H1 (cell line): ENCODE data around the gene POLR3G. TPM values are rescaled to one million over a fixed set of nuclear protein-coding genes. Genes with fewer than 3 reads are reported as not detected.

Experiments used
- CREB1 ChIP-seq: IDR thresholded peaks from 2 replicates; pipeline ENCODE4 v1.6.1; 2012; ENCODE audit warnings: inconsistent platforms
- GTF2F1 ChIP-seq: IDR thresholded peaks from 2 replicates; pipeline ENCODE4 v1.6.1; 2012; ENCODE audit warnings: low read depth, low read length, improper control_type of control experiment, borderline replicate concordance
- HDAC6 ChIP-seq: IDR thresholded peaks from one replicate; pipeline ENCODE4 v1.7.1; 2012; ENCODE audit warnings: low read depth, mild to moderate bottlenecking, inconsistent platforms, low read length, moderate library complexity
- MAFK ChIP-seq: IDR thresholded peaks from 2 replicates; pipeline ENCODE4 v1.6.1; 2012; ENCODE audit warnings: low read depth, mild to moderate bottlenecking, improper control_type of control experiment, low read length
- NANOG ChIP-seq: IDR thresholded peaks from 2 replicates; pipeline ENCODE4 v1.6.1; 2011; ENCODE audit warnings: low read length, low read depth, mild to moderate bottlenecking, inconsistent platforms; ENCODE audit not compliant: insufficient read depth, poor library complexity, severe bottlenecking
- POU5F1 ChIP-seq: IDR thresholded peaks from 2 replicates; pipeline ENCODE4 v1.6.1; 2011; ENCODE audit warnings: low read depth, mild to moderate bottlenecking, low read length, moderate library complexity
- SP4 ChIP-seq: IDR thresholded peaks from 2 replicates; pipeline ENCODE4 v1.6.1; 2012; ENCODE audit warnings: low read length, inconsistent platforms
- TBP ChIP-seq: IDR thresholded peaks from 2 replicates; pipeline ENCODE4 v1.6.1; 2011; ENCODE audit warnings: low read depth, low read length, improper control_type of control experiment
- polyA plus RNA-seq, 7 experiments: library from polyadenylated mRNA; depleted of rRNA in 3 of 7; stranded (reverse) in 5 of 7; unstranded in 2 of 7; fragments of >200 nt in 5 of 7; fragments of 200-250 nt in 2 of 7; gene quantifications; 1 replicate in 5 of 7; 2 replicates in 1 of 7; 4 replicates in 1 of 7; pipeline versions ENCODE4 v1.2.1 to v1.2.3, GENCODE V29; 2011 to 2013; ENCODE audit warnings: missing spikeins in 2 of 7, mixed read lengths in 2 of 7
- total RNA-seq: library from RNA; stranded (reverse); fragmentation: NEBNext Ultra II Directional; extraction: Animal tissue kit (Norgen Biotek cat#: 25700); gene quantifications from 2 replicates; pipeline ENCODE4 v1.2.1, GENCODE V29; 2021
- TF ChIP-seq, protein P1 (sequence below): fragments of 300-600 bp; sonication (generic); IDR thresholded peaks from 2 replicates; pipeline ENCODE4 v1.7.1; 2012; ENCODE audit warnings: low read length, moderate library complexity, mild to moderate bottlenecking, inconsistent platforms; ENCODE audit not compliant: insufficient replicate concordance
- TF ChIP-seq, protein P2 (sequence below): IDR thresholded peaks from 2 replicates; pipeline ENCODE4 v1.6.1; 2011; ENCODE audit warnings: low read depth, mild to moderate bottlenecking, low read length; ENCODE audit not compliant: insufficient read depth
- TF ChIP-seq, protein P3 (sequence below): IDR thresholded peaks from 2 replicates; pipeline ENCODE4 v1.6.1; 2011; ENCODE audit warnings: low read length, improper control_type of control experiment

POLR3G gene
- total and polyA plus RNA-seq, 2 of the 8 experiments (the other 6 are each of a cell fraction or from before 2014, with no cell fraction given): 119 to 179 TPM

DNA sequence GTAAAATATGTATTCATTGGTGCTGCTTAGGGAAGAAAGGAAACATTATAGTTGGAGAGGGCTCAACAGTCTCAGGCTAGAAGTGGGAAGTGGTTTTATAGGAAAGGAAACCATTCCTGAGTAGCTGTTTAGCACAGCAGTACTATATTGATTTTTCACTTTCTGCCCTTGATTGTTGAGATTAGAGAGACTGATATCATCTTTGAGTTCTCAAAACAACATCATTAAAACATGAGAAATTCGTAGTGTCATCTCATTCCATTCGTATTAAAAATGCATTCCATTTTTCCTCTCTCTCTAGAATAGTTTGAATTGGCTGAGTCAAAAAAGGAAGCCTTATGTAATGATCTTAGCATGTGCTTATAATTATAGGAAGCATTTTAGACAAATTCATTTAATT lies 14.1 kb downstream of the POLR3G start (continued):
- TF ChIP-seq, protein P1, sequence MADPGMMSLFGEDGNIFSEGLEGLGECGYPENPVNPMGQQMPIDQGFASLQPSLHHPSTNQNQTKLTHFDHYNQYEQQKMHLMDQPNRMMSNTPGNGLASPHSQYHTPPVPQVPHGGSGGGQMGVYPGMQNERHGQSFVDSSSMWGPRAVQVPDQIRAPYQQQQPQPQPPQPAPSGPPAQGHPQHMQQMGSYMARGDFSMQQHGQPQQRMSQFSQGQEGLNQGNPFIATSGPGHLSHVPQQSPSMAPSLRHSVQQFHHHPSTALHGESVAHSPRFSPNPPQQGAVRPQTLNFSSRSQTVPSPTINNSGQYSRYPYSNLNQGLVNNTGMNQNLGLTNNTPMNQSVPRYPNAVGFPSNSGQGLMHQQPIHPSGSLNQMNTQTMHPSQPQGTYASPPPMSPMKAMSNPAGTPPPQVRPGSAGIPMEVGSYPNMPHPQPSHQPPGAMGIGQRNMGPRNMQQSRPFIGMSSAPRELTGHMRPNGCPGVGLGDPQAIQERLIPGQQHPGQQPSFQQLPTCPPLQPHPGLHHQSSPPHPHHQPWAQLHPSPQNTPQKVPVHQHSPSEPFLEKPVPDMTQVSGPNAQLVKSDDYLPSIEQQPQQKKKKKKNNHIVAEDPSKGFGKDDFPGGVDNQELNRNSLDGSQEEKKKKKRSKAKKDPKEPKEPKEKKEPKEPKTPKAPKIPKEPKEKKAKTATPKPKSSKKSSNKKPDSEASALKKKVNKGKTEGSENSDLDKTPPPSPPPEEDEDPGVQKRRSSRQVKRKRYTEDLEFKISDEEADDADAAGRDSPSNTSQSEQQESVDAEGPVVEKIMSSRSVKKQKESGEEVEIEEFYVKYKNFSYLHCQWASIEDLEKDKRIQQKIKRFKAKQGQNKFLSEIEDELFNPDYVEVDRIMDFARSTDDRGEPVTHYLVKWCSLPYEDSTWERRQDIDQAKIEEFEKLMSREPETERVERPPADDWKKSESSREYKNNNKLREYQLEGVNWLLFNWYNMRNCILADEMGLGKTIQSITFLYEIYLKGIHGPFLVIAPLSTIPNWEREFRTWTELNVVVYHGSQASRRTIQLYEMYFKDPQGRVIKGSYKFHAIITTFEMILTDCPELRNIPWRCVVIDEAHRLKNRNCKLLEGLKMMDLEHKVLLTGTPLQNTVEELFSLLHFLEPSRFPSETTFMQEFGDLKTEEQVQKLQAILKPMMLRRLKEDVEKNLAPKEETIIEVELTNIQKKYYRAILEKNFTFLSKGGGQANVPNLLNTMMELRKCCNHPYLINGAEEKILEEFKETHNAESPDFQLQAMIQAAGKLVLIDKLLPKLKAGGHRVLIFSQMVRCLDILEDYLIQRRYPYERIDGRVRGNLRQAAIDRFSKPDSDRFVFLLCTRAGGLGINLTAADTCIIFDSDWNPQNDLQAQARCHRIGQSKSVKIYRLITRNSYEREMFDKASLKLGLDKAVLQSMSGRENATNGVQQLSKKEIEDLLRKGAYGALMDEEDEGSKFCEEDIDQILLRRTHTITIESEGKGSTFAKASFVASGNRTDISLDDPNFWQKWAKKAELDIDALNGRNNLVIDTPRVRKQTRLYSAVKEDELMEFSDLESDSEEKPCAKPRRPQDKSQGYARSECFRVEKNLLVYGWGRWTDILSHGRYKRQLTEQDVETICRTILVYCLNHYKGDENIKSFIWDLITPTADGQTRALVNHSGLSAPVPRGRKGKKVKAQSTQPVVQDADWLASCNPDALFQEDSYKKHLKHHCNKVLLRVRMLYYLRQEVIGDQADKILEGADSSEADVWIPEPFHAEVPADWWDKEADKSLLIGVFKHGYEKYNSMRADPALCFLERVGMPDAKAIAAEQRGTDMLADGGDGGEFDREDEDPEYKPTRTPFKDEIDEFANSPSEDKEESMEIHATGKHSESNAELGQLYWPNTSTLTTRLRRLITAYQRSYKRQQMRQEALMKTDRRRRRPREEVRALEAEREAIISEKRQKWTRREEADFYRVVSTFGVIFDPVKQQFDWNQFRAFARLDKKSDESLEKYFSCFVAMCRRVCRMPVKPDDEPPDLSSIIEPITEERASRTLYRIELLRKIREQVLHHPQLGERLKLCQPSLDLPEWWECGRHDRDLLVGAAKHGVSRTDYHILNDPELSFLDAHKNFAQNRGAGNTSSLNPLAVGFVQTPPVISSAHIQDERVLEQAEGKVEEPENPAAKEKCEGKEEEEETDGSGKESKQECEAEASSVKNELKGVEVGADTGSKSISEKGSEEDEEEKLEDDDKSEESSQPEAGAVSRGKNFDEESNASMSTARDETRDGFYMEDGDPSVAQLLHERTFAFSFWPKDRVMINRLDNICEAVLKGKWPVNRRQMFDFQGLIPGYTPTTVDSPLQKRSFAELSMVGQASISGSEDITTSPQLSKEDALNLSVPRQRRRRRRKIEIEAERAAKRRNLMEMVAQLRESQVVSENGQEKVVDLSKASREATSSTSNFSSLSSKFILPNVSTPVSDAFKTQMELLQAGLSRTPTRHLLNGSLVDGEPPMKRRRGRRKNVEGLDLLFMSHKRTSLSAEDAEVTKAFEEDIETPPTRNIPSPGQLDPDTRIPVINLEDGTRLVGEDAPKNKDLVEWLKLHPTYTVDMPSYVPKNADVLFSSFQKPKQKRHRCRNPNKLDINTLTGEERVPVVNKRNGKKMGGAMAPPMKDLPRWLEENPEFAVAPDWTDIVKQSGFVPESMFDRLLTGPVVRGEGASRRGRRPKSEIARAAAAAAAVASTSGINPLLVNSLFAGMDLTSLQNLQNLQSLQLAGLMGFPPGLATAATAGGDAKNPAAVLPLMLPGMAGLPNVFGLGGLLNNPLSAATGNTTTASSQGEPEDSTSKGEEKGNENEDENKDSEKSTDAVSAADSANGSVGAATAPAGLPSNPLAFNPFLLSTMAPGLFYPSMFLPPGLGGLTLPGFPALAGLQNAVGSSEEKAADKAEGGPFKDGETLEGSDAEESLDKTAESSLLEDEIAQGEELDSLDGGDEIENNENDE: no peak
- TF ChIP-seq CREB1 (no peak), TBP (no peak), HDAC6 (no peak), NANOG (no peak), MAFK (no peak), SP4 (no peak), POU5F1 (no peak), GTF2F1 (no peak)
- TF ChIP-seq, protein P2, sequence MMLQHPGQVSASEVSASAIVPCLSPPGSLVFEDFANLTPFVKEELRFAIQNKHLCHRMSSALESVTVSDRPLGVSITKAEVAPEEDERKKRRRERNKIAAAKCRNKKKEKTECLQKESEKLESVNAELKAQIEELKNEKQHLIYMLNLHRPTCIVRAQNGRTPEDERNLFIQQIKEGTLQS: no peak
- TF ChIP-seq, protein P3, sequence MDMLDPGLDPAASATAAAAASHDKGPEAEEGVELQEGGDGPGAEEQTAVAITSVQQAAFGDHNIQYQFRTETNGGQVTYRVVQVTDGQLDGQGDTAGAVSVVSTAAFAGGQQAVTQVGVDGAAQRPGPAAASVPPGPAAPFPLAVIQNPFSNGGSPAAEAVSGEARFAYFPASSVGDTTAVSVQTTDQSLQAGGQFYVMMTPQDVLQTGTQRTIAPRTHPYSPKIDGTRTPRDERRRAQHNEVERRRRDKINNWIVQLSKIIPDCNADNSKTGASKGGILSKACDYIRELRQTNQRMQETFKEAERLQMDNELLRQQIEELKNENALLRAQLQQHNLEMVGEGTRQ: no peak
